Measurements from ENCODE around the gene GOLGB1.
"Not testable (repeated sequence)": the region's sequence is repeated elsewhere in the genome, so short reads cannot be mapped to it uniquely, and the experiment has no call there.

The GOLGB1 gene

DNA sequence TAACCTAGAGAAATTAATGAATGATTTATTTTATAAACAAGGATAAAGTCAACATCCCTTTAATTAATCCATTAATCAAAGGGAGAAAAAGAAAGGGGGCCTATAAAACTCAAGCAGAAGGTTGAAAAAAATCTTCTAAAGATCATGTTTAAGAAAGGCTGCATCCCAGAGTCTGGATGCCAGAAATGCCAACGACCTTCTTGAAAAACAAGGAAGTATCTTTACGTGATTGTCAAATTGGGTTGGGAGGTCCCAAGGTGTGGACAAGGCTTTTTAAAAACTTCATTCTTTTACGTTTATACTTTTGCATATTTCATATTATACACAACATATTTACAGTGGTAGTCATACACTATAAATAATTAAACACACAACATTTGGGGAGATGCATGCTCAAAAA, 1.6 kb downstream of the GOLGB1 start:
- no peak for DNase-seq (ENCODE audit: low spot score)

DNA sequence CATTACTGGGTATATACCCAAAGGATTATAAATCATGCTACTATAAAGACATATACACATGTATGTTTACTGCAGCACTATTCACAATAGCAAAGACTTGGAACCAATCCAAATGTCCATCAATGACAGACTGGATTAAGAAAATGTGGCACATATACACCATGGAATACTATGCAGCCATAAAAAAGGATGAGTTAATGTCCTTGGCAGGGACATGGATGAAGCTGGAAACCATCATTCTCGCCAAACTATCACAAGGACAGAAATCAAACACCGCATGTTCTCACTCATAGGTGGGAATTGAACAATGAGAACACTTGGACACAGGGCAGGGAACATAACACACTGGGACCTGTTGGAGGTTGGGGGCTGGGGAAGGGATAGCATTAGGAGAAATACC, 6.4 kb downstream of the GOLGB1 start:
- not testable (repeated sequence) for DNase-seq (ENCODE audit: low spot score)

DNA sequence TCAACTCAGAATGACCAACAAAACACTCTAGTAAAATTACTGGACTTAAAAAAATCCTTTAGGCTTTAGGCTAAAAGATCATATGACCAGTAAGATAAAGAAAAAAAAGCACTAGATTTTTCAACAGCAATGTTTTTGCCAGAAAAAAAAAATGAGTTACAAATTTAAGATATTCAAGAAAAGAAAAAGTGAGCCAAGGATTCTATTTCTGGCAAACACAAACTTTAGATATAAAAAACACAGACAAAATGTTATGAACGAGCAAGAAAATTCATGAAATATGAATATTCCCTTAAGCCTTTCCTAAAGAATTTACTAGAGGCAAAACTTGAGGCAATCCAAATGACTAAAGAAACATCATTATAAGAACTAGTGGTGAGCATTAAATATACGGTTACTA, 8.6 kb downstream of the GOLGB1 start:
- DNase-seq (ENCODE audit: low spot score) = no peak

DNA sequence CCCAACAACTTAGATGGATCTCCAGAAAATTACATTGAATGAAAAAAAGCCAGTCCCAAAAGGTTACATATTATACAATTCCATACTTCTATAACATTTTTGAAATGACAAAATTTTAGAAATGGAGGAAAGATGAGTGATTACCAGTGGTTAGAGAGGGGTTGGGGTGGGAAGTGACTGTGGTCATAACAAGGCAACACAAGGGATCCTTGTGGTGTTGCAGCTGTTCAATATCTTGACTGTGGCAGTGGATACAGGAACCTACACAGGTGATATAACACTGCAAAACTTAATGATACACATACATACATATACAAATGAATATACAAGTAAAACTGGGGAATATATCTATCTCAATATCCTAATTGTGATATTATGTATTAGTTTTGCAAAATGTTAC, 9.6 kb downstream of the GOLGB1 start:
- no peak for DNase-seq (ENCODE audit: low spot score)

DNA sequence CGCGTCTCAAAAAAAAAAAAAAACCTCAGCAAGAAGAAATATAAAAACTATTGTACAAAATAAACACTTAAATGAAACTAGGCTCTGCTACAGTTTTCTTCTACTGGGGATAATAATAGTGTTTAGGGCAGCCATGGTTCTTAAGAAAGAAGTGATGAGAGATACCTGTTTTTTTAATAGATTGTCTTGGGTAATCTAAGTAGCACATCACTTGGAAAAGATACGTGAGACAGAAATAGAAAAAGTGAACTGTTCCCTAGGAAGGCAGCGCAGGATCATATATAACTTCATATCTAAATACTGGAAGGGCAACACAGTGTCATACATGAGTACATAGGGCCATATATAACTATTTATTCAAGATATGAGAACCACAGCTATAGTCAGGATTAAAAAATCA, 11.9 kb downstream of the GOLGB1 start:
- no peak for DNase-seq (ENCODE audit: low spot score)

DNA sequence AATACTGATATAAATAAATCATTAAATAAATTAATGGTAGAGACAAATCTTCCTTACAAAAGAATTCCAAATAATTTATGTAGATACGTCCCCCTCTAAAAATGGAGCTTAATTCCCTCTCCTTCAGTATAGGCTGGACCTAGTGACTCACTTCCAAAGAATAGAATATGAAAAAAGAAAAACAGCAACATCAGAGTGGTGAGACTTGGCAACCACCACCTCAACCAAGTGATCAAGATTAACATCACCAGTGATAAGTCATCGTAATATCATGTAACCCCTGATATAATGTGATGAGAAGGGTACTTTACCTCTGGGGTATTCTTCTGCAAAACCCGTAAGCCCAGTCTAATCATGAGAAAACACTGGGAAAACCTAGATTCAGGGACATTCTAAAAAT, 13.4 kb downstream of the GOLGB1 start:
- no peak for DNase-seq (ENCODE audit: low spot score)

DNA sequence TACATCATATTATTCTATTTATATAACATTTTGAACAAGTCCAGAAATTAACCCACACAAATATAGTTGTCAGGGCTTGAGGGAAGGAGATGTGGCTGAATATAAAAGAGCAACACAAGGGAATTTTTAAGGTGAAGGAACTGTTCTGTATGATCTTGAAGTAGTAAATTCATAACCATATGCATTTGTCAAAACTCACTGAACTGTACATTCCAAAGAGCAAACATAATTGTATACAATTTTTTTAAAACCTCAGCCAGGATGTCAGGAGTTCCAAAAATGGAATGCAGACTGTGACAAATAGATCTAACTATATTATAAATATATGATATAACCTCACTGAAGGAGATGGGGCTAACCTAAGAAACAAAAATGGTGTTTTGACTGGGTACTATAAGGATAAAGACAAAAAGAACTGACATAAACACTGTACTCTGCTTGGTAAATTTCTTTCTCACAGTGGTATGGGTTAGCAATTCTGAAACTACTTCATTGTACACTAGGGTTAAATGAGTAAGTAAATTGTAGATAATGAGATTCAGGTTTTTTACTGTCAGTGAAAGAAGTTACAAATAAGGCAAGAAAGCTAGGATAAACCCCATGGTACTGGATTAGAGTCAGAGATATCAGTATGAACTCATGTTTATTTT, 14.4 kb downstream of the GOLGB1 start:
- DNase-seq (ENCODE audit: low spot score) = no peak

DNA sequence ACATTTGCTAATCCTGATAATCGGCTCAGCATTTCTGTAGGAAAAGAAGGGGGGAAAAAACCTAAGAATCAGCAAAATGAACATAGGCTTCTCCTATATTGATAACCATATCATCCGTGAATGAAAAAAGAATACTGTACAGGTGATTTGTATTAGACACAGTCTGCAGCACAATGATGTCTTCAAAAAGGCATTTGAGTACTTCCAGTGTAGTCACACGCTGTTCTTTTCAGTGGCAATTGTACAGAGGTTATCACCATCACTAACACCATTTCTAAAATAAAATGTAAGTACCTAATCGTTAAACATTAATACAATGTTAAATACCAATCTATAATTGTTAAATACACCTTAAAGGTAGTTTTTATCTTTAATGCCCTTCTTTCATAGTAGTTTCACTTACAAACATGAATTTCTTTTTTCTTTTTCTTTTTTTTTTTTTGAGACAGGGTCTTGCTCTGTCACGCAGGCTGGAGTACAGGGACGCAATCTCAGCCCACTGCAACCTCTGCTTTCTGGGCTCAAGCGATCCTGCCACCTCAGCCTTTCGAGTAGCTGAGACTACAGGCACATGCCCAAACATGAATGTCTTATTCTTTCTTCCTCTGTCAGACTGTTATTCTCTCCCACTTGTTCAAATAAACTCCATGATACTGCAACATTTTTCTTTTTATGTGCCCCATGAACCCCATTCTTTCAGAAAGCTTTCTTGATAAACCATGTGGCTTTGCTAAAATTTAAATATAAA, 18.4 kb downstream of the GOLGB1 start:
- no peak for DNase-seq (ENCODE audit: low spot score)

DNA sequence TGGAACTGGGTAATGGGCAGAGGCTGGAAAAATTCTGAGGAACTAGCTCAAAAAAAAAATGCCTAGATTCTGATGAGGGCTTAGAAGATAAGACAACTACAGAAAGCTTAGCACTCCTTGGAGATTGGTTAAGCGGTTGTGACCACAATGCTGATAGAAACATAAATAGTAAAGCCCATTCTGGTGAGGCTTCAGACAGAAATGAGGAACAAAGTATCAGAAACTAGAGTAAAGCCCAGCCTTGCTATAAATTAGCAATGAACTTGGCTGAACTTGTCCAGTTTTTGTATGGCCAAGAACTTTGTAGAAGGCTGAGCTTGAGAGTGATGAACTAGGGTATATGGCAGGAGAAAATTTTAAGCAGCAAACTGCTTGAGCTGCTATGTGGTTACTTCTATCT, 25.4 kb downstream of the GOLGB1 start:
- no peak for DNase-seq (ENCODE audit: low spot score)

DNA sequence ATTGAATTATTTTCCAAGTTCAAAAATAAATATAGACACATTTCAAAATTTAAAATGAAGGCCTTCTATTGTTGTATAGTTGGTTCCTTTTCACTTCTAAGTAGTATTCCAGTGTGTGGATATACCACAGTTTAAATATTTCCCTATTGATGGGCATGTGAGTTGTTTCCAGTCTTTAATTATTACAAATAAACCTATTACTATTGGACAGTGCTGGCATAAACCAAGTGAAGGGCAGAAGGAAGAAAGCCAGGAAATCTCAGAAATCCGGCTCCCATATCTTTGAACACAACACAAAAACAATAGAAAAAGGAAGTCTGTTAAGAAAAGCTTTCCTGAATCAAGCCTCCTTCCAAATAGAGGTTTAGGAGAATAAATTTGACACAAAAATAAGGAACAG, 26.1 kb downstream of the GOLGB1 start:
- no peak for DNase-seq (ENCODE audit: low spot score)

DNA sequence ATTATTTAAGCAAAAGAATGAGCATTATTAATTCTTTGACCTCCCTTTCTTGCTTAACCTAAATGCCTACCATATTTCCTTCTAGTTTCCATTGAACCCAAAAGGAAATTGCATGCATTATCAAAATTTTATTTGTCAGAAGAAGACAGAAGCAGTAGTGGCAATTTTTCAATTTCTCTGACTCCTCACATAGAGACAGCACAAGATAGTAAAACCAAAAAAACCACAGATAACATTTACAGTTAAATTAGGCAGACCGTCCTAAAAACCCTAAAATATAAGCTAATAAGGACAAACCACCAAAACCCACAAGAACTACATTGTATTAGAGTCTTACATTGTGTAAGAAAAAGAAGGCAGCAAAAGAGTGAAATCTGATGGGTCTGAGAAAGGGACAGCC, 27.1 kb downstream of the GOLGB1 start:
- no peak for DNase-seq (ENCODE audit: low spot score)

DNA sequence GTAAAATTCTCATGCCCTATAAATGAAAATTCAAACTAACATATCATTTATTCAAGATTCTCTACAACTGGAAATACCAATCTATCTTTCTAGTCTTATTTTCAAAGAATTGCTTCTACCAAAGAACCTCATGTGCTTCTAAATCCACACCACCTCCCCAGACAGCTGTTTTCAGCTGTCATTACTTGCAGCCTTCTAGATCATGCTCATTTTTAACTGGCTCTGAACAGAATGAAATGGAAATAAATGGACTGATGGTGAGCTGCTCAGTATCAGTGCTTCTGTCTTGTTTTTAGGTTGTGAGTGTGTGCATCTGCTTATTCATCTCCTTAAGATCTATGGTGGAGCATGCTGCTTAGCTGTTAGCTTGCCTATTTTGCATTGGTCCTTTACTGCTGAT, 29.4 kb downstream of the GOLGB1 start:
- no peak for DNase-seq (ENCODE audit: low spot score)

DNA sequence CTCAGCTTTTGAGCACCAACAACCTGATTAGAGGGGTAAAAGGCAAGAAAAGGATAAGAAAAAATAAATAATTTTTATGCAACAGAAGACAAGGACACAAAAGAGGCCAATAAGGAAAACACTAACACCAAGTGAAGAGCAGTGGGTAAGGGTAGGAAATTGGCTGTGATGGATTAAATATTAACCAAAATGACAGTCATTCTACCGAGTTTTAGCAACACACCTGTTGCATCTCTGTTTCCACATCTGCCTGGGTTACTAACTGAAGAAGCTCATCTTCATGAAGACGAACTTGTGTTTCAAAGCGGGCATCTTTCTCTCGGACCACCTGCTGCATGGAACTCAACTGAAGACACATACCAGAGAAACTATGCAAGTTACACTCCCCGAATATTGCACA, 30.1 kb downstream of the GOLGB1 start:
- DNase-seq (ENCODE audit: low spot score) = no peak

DNA sequence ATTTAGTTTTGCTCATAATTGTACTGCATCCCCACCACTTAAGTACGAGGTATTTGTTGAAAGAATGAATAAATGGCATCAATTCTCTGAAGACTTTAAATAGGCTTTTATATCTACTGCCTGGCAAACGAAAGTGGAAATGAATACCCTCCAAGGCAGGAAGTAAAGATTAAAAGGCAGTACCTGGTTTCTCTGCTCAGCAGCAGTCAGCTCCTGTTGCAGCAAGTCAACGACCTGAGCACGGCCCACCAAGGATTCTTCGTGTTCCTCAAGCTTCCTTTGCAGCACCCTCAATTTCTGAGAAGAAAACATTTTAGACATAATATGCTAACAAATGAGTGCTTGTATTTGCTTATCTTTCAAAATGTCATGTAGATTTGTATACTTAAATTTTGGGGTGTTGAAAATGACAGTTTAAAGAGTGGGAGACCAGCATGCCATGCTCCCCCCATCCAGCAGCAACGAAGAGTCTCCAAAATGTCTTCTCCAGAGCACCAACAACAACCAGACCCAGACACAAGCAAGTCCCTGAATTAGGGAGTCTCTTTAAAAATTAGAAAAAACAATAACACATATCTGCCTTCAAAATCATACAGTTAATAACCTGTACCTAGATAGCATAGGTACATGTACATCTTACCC, 31.2 kb downstream of the GOLGB1 start:
- DNase-seq (ENCODE audit: low spot score) = no peak

DNA sequence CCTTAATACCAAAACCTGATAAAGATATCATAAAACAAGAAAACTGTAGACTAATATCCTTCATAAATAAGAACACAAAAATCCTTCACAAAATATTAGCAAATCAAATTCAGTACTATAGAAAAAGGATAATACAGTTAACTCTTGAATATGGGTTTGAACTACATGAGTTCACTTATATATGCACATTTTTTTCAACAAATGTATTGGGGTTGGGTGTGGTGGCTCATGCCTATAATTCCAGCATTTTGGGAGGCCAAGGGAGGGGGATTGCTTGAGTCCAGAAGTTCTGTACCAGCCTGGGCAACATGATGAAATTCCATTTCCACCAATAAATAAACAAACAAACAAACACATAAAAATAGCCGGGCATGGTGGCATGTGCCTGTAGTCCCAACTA, 39.2 kb downstream of the GOLGB1 start:
- no peak for DNase-seq (ENCODE audit: low spot score)

DNA sequence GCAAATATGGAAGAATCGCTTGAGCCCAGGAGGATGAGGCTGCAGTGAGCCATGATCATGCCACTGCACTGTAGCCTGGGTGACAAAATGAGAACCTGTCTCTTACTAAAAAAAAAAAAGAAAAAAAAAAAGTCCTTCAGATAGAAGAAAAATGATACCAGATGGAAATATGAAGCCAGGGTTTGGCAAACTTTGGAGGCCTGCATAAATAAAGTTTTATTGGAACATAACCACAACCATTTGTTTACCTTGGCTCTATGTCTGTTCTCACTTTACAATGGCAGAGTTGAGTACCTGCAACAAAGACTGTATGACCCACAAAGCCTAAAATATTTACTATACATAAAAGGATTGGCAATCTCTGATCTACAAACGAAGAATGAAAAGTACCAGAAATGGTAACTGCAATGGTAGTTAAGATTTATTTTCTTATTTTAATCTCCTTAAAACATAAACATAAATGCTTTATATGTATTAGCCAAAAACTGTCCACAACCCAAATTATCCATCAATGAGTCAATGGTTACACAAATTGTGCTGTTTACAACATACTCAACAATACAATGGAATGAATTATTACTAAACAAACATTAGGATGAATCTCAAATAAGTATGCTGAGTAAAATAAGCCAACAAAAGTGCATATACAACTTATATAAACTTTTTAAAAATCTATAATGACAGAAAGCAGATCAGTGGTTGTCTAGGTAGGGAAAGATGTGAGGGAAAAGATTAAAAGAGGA, 41.8 kb downstream of the GOLGB1 start:
- no peak for DNase-seq (ENCODE audit: low spot score)

DNA sequence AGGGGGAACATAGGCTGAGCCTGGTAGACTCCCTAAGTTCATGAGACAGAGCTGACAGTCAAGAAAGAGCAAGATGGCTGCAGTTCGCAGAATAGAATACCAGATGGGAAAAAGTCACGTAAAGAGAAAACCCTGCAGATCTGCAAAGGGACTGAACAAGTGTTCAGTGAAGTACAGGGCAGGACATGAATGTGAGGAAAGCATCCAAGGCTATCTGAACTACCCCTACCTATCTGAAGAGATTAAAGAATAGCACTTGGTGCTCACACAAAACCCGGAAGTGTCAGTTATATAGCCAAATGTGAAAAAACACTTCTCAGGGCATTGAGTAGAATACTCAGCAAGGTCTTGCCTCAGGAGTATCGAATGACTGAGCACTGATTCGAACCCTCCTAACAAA, 44.0 kb downstream of the GOLGB1 start:
- DNase-seq (ENCODE audit: low spot score) = no peak

DNA sequence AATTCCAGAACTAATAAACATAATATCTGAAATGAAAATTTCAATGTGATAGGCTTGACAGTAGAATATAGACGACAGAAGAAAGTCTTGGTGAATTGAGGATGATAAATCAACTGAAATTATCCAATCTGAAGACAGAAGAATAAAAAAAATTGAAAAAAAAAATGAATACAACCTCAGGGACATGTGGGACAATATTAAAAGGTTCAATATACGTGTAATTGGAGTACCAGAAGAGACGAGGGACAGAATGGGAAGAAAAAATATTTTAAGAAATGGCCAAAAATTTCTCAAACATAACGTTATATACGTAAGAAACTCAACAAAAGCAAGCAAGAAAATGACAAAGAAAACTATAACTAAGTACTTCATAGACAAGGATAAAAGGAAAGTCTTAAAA, 45.6 kb downstream of the GOLGB1 start:
- DNase-seq (ENCODE audit: low spot score) = no peak

DNA sequence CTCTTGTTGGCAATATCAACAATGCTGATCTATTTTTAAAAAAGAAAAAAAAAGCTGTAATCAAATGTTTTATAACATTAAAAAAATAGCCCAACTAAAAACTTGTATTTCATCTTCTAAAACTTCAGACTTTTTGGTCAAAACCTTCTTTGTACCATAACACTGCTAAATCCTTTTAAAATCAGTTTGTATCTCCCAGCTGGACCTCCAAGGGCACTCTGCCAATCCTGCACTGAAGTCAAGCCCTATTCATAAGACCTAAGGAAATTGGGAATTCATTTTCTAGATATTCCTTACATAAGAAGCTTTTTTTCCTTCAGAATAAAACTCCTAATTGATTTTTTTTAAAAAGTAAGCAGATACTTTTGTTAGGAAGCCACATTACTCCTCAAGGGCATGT, 50.6 kb downstream of the GOLGB1 start:
- peak; percentile 24 for DNase-seq (ENCODE audit: low spot score)

DNA sequence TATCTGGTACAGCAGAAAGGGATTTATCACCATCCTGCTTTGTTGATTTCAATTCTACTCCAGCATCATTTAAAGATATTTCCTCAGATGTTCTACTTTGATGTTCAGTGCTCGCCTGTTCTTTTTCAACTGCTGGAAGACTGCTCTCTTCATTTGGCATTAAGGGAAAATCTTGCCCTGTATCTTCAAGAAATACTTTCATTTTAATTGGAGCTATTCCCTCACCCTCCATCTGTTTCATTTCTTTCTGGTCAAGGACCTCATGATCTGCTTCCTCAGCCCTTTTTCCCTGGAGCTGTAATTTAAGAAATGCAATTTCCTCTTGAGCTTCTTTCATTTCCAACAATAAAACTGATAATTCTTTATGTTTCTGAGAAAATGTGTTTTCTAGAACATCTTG, 51.1 kb downstream of the GOLGB1 start:
- peak; percentile 5 for DNase-seq (ENCODE audit: low spot score)

DNA sequence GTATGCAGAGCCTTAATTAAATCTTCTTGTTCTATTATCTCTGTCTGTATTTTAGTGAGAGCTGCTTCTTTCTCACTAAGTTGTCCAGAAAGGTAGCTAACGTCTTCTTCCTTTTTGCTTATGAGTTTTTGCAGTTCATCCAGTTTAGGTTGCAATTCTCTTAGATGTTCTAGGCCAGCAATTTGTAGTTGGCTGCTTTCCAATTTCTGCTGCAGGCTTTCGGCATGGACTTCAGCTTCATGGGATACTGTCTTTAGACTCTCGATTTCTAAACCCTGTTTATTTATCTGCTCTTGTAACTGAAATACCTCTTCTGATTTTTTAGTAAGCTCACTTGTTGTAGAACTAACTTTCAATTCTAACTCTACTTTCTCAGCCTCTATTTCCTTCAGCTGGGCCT, 53.4 kb downstream of the GOLGB1 start:
- no peak for DNase-seq (ENCODE audit: low spot score)

DNA sequence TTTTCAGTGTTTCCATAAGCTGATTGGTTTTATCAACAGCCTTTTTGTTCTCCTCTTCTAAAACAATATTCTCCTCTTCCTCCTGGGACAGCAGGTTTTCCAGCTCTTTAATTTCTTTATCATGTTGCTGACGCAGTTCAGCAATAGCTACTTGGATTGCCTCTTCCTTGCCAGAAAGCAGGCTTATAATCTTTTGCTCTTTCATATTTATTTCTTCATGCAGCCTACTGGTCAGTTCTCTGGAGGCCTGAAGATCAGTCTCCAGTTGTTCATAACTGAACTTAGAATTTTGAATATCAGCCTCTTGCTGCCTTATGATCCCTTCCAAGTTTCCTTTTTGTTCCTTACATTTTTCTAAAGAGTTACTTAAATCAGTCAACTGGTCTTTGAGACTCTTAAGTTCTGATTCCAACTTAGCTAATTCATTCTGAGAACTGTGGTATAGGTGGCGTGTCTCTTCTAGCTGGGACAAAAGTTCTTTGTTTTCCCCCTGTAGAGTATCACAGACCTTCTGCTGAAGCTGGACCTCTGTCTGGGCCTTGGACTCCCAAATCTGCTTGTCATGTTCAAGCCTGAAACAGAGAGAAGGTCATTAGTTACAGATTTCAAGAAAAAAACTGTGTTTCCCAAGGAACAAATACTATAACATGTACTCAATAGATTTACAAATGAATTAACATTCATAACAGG, 57.4 kb downstream of the GOLGB1 start:
- no peak for DNase-seq (ENCODE audit: low spot score)

Data from cerebellar cortex (tissue), 1 donor.